Epithelial cell of proximal tubule (primary cell): ENCODE results near the gene SDC3. TPM values are rescaled to one million over a fixed set of nuclear protein-coding genes. Genes with fewer than 3 reads are reported as not detected.

Source experiments
- DNase-seq: peaks from one replicate; pipeline ENCODE4 v3.0.0-alpha.2; 2011; ENCODE audit warnings: low read depth
- H3K4me3 ChIP-seq: 2 replicates; pipeline ENCODE4 v1.5.1; 2011; ENCODE audit warnings: low read depth, mild to moderate bottlenecking, low read length
- total RNA-seq: library from RNA; depleted of rRNA; stranded (reverse); fragments of >200 nt; gene quantifications from 2 replicates; pipeline ENCODE4 v1.2.3, GENCODE V29; 2015
- TF ChIP-seq, protein P1 (sequence below): conservative IDR thresholded peaks from 2 replicates; pipeline ENCODE4 v1.5.1; 2012; ENCODE audit warnings: low read depth, mild to moderate bottlenecking, low read length

SDC3 gene
- total RNA-seq, 1 donor from 2014 or later: 25.6 TPM

- no peak overlapping the region for H3K4me3 ChIP-seq
- TF ChIP-seq, protein P1, sequence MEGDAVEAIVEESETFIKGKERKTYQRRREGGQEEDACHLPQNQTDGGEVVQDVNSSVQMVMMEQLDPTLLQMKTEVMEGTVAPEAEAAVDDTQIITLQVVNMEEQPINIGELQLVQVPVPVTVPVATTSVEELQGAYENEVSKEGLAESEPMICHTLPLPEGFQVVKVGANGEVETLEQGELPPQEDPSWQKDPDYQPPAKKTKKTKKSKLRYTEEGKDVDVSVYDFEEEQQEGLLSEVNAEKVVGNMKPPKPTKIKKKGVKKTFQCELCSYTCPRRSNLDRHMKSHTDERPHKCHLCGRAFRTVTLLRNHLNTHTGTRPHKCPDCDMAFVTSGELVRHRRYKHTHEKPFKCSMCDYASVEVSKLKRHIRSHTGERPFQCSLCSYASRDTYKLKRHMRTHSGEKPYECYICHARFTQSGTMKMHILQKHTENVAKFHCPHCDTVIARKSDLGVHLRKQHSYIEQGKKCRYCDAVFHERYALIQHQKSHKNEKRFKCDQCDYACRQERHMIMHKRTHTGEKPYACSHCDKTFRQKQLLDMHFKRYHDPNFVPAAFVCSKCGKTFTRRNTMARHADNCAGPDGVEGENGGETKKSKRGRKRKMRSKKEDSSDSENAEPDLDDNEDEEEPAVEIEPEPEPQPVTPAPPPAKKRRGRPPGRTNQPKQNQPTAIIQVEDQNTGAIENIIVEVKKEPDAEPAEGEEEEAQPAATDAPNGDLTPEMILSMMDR: no peak
- DNase-seq: no peak
Measured at GRCh38 chr1:30933874-30934252, 25.3 kb upstream of the SDC3 start.

DNA sequence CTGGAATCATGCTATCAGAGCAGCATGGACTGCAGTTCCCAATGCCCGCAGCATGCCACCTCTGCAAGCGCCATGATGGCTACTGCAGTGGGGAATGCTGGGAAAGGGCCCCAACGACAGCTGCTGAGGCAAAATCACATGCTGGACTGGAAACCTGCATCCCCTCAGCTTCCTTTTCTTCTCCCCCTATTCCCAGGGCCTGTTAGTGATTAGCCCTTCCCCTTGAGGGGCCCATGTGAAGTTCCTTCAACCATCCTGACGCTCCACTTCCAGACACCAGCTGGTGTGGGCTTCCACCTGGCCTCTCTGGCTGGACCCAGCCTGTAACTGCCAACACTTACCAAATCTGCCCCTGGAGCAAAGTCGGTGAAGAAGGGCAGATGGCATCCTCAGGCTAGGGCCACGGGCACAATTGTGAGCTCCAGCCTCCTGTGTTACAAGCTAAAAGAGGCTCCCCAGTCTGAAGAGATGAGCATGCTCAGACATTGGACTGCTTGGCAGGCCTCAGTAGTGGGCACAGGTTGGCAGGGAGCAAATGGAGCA, 22.1 kb upstream of the SDC3 start:
- TF ChIP-seq, protein P1: no peak
- H3K4me3 ChIP-seq: no peak overlapping the region
- DNase-seq: no peak

DNA sequence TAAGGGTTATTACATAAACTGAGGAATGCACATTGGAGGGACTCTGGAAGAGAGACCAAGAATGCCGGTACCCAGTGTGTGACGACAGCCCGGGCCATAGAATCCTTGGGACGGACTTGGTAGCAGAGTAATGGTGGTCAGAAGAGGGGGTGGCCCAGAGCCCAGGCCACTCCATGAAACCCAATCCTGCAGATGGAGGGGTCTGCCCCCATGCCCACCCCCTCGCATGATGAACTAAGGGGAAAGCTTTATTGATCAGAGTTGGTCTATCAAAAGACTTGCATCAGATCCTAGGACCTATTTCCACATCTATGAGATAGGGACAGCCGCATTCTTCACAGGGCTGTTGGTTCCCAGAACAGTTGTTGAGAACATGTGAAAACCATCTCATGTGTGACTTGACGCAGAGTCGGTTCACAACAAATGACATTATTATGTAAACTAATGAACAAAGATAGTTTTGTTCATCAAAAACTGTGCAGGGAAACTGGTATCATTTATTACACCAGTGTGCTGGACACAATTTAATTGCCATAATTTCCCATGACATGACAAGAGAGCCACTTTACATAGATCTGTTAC, 21.5 kb upstream of the SDC3 start:
- no peak overlapping the region for H3K4me3 ChIP-seq
- DNase-seq: no peak
- TF ChIP-seq, protein P1: no peak

GRCh38 chr1:30929135-30929889, 20.8 kb upstream of the SDC3 start:
- DNase-seq: no peak
- no peak overlapping the region for H3K4me3 ChIP-seq
- TF ChIP-seq, protein P1: peak; percentile 82

DNA sequence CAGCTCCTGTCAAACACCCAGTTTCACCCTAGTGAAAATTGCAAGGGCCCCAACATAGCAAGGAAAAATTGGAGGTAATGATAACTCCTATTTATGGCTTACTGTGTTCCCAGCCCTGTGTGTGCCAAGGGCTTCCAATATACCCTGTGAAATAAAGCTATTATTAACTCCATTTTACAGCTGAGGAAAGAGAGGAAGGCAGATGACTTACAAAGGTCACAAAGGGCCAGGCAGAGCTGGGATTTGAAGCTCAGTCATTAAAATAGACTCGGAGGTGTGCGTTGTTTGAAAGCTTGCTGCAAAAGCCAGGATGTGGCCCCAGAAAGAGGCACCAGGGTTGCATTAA, 20.2 kb upstream of the SDC3 start:
- DNase-seq: no peak
- H3K4me3 ChIP-seq: no peak overlapping the region
- TF ChIP-seq, protein P1: no peak

- no peak overlapping the region for H3K4me3 ChIP-seq
- no peak for DNase-seq
- TF ChIP-seq, protein P1: no peak
Measured at GRCh38 chr1:30928171-30928570, 19.6 kb upstream of the SDC3 start.
